SU-DHL-6 (cell line): ENCODE results near the gene SDK1.

Experiments used
- EZH2phosphoT487 ChIP-seq: fragments of 200-600 bp; sonication (generic), shearing (Covaris generic); conservative IDR thresholded peaks from 2 replicates; pipeline ENCODE4 v1.6.1; 2018; ENCODE audit warnings: mild to moderate bottlenecking, antibody characterized with exemption, low read length, moderate library complexity, mixed read lengths
- TF ChIP-seq, protein P1 (sequence below): fragments of 200-600 bp; sonication (generic); IDR thresholded peaks from one replicate; pipeline ENCODE4 v1.5.1; 2017; ENCODE audit warnings: antibody characterized with exemption, mild to moderate bottlenecking, low read length, moderate library complexity; ENCODE audit not compliant: insufficient read depth, poor library complexity, severe bottlenecking

DNA sequence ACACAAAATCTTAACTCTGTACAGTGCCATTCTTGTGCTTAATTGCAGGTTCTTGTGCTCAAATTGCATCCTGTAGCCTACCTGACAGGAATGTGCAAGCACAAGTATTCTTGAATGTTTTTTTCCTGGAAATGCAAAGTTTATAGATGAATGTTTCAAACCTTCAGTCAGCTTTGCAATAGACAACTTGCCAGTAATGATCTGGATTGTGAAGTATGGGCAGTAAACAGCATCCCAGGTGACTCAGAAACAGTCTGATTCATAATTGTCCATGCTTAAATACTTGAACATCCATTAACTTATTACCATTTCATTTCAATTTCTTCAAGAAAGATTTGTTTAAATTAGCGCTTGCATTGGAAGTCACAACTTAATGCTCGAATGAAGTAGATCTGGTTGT is 347.2 kb downstream of the SDK1 start:
- TF ChIP-seq, protein P1, sequence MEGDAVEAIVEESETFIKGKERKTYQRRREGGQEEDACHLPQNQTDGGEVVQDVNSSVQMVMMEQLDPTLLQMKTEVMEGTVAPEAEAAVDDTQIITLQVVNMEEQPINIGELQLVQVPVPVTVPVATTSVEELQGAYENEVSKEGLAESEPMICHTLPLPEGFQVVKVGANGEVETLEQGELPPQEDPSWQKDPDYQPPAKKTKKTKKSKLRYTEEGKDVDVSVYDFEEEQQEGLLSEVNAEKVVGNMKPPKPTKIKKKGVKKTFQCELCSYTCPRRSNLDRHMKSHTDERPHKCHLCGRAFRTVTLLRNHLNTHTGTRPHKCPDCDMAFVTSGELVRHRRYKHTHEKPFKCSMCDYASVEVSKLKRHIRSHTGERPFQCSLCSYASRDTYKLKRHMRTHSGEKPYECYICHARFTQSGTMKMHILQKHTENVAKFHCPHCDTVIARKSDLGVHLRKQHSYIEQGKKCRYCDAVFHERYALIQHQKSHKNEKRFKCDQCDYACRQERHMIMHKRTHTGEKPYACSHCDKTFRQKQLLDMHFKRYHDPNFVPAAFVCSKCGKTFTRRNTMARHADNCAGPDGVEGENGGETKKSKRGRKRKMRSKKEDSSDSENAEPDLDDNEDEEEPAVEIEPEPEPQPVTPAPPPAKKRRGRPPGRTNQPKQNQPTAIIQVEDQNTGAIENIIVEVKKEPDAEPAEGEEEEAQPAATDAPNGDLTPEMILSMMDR, result no peak
- TF ChIP-seq EZH2phosphoT487, result no peak
